HAP-1 (cell line): ENCODE data around the gene TTBK2.
"Not testable (repeated sequence)": the region's sequence is repeated elsewhere in the genome, so short reads cannot be mapped to it uniquely, and the experiment has no call there.

Source experiments
- DNase-seq, 2 experiments: peaks; one replicate each; pipeline ENCODE4 v3.0.0-alpha.2; 2016 to 2020; ENCODE audit warnings: low spot score in 2 of 2
- H3K27me3 ChIP-seq: fragments of 250-450 bp; sonication (Bioruptor Pico); 2 replicates; pipeline ENCODE4 v1.5.1; 2020; ENCODE audit warnings: low read depth, mild to moderate bottlenecking, moderate library complexity
- H3K36me3 ChIP-seq: fragments of 250-450 bp; sonication (Bioruptor Pico); replicated peaks from 2 replicates; pipeline ENCODE4 v1.5.1; 2020; ENCODE audit warnings: mild to moderate bottlenecking
- H3K4me1 ChIP-seq: fragments of 250-450 bp; sonication (Bioruptor Pico); 2 replicates; pipeline ENCODE4 v1.5.1; 2020; ENCODE audit warnings: mild to moderate bottlenecking
- H3K4me3 ChIP-seq: fragments of 250-450 bp; sonication (Bioruptor Pico); 2 replicates; pipeline ENCODE4 v1.5.1; 2020; ENCODE audit warnings: mild to moderate bottlenecking, moderate library complexity
- H3K9me3 ChIP-seq: fragments of 250-450 bp; sonication (Bioruptor Pico); 2 replicates; pipeline ENCODE4 v1.5.1; 2020; ENCODE audit warnings: mild to moderate bottlenecking, moderate library complexity
- in situ Hi-C: fragments of 300-500 bp; cut with MboI; formaldehyde crosslinking; loops from 3 replicates; pipeline ENCODE4 v1.14.3; 2020; ENCODE audit warnings: low sequenced_read_pairs, inconsistent platforms, mixed read lengths

TTBK2 gene

DNA sequence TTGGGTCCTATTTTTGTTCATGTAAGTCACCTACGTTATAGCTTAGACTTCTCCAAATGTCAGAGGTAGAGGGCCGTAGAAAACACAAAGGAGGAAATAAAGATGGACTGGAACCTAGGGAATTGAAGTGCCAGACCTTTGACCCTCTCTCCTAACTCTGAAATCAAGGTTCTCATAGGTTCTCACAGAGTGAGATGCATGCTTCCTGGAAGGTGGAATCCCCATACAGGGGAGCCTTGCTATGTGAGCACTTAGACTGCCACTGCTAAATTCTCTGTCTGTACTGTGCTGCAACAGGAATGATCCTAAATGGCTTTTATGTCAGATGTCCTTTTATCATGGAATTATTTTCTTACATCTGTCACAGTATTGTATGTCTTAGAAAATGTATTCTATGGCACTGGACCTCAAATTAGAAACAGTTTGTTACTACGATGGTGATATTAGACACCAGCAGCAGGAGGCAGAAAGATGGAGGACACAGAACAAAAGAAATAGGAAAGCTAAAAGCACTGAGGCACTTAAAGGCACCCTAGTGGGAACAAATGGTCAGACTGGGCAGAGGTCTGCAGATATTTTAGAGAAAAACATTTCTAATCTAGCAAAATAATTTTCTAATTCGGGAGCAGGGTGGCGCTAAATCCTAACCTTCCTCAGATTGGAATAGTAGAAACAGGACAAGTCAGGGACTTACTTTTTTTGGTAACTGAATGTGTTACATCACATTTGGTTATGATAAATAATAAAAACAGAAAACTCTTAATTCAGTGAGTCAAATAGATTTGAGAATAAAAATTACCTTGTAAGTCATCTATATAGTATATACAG, 123.4 kb downstream of the TTBK2 start:
- Histone ChIP-seq H3K4me3 (no peak overlapping the region), H3K36me3 (0 out of 2 replicates have a peak, but pooled peaks cover 3% of the 10 kb centered on the region), H3K4me1 (no peaks in the 10 kb centered on the region), H3K9me3 (no peaks in the 10 kb centered on the region), H3K27me3 (no peaks in the 10 kb centered on the region)
- in situ Hi-C loops, result no loop called here
- no peak for DNase-seq

DNA sequence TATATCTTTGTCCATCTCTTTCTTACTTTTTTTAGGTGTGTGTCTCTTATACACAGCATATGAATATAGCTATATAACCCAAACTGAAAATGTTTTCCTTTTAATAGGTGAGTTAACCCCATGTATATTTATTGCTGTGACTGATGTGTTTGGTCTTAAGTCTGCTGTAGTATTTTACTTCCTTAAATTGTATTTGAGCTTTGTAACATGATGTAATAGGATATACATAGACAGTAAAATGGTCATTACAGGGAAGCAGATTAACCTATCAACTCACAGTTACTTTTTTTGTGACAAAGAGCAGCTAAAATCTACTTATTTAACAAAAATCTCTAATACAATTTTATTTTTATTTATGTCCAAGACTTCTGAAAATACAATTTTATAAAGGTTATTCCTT, 131.9 kb downstream of the TTBK2 start:
- in situ Hi-C loops, result no loop called here
- no peak for DNase-seq
- no peaks in the 10 kb centered on the region for H3K27me3 ChIP-seq

DNA sequence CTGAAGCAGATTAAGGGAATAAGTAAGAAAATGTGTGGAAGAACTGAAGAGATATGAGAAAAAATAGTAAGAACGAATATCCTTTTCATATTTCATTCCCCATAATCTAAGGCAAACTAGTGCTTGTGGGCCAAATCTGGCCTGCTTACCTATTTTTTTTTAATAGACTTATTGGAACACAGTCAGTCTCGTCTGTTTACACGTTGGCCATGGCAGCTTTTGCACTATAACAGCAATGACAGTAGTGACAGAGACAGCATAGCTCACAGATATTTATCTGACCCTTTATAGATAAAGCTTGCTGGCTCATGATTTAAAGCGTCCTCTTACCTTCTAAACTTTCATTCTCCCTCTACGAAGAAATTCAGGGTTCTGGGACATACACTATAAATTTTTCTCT, 133.6 kb downstream of the TTBK2 start:
- Histone ChIP-seq H3K9me3 (no peaks in the 10 kb centered on the region), H3K4me1 (no peaks in the 10 kb centered on the region), H3K27me3 (no peaks in the 10 kb centered on the region), H3K4me3 (no peak overlapping the region), H3K36me3 (peaks cover 5% of the 10 kb centered on the region; the same call in 1 of the 2 replicates)
- no peak for DNase-seq
- in situ Hi-C loops, result no loop called here

More for the DNA sequence above, 131.9 kb downstream of the TTBK2 start:
- no peaks in the 10 kb centered on the region for H3K9me3 ChIP-seq
- H3K4me3 ChIP-seq, result no peak overlapping the region
- no peaks in the 10 kb centered on the region for H3K4me1 ChIP-seq
- H3K36me3 ChIP-seq, result 0 out of 2 replicates have a peak, but pooled peaks cover 4% of the 10 kb centered on the region

DNA sequence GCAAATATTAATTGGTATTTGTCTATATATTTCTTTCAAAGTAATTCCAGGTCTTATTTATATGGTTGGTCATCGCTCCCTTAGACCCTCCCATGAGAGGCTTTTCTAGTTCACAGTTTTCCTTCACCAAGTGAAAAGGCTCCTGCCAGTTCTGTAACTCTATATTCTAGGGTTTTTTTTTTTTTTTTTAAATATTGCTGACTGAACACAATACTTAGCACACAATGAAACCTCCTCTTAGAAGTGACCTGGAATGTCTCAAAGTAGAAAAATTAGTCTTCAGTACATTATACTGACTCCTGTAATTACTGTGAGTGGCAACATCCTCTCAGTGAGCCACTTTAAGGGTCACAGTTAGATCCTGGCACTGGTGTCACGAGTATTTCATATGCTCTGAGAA, 135.0 kb downstream of the TTBK2 start:
- H3K36me3 ChIP-seq, result peaks cover 5% of the 10 kb centered on the region; the same call in 1 of the 2 replicates
- H3K9me3 ChIP-seq, result no peaks in the 10 kb centered on the region
- H3K4me3 ChIP-seq, result no peak overlapping the region
- in situ Hi-C loops, result no loop called here
- no peaks in the 10 kb centered on the region for H3K4me1 ChIP-seq
- no peak for DNase-seq
- no peaks in the 10 kb centered on the region for H3K27me3 ChIP-seq

DNA sequence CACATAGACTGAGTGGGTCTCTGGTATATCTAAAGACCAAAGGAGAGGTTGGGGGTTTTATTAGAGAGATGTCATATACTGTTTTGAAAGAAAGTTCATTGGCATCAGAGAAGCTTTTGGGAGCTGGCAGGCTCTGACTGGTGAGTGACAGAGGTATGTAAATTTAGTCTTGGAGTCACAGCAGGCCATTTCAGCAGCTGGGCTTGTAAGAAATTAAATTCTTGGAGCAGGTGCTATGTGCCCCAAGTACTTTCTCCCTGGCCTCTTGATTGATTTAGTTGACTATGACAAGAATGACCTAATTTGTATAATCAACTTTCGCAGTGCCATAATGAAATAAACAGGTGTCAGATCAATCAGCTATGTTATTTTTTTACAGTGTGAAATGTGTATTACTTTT, 135.9 kb downstream of the TTBK2 start:
- H3K27me3 ChIP-seq, result no peaks in the 10 kb centered on the region
- peaks cover 5% of the 10 kb centered on the region; the same call in 1 of the 2 replicates for H3K36me3 ChIP-seq
- no peak for DNase-seq
- in situ Hi-C loops, result no loop called here
- H3K4me3 ChIP-seq, result no peak overlapping the region
- no peaks in the 10 kb centered on the region for H3K4me1 ChIP-seq
- H3K9me3 ChIP-seq, result no peaks in the 10 kb centered on the region

DNA sequence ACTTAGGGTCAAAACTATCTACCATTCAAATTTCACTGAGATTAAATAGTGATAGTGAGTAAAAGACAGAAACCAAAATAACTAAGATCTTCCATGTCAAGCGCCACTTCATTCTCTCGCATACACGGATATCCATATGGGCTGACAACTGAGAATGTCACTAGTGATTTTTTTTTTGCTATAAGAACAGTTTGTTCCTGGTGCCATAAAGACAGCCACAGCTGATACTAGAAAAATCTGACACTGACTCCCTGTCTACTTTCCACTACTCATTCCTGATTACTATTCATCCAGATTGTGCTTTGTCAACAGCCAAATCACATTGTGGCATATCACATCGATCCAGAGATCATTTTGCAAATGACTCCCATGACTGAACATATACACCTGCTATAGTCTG, 137.9 kb downstream of the TTBK2 start:
- peaks cover 5% of the 10 kb centered on the region; the same call in 1 of the 2 replicates for H3K36me3 ChIP-seq
- no peaks in the 10 kb centered on the region for H3K9me3 ChIP-seq
- in situ Hi-C loops, result no loop called here
- no peaks in the 10 kb centered on the region for H3K4me1 ChIP-seq
- H3K4me3 ChIP-seq, result no peak overlapping the region
- H3K27me3 ChIP-seq, result no peaks in the 10 kb centered on the region
- DNase-seq, result no peak

DNA sequence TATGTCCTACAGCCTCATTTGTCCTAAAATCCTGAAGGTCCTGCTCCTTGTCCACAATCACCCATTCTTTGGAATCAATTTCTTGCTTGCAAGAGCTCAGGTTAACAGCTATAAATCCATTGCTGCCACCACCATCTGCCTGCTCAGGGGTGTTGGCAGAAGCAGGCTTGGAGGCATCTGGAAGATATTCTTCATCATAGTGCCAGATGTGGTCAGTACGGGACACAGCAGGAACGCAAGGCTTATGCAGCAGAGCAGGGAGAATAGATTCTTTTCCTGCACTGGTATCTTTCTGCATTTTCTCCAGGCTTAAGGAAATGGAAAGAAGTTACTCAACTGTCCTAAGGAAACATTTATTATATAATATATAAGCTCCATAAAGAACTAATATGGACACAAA, 145.2 kb downstream of the TTBK2 start:
- no peaks in the 10 kb centered on the region for H3K4me1 ChIP-seq
- H3K27me3 ChIP-seq, result no peaks in the 10 kb centered on the region
- in situ Hi-C loops, result no loop called here
- H3K9me3 ChIP-seq, result no peaks in the 10 kb centered on the region
- no peak overlapping the region for H3K4me3 ChIP-seq
- no peak for DNase-seq
- H3K36me3 ChIP-seq, result no peaks in the 10 kb centered on the region

DNA sequence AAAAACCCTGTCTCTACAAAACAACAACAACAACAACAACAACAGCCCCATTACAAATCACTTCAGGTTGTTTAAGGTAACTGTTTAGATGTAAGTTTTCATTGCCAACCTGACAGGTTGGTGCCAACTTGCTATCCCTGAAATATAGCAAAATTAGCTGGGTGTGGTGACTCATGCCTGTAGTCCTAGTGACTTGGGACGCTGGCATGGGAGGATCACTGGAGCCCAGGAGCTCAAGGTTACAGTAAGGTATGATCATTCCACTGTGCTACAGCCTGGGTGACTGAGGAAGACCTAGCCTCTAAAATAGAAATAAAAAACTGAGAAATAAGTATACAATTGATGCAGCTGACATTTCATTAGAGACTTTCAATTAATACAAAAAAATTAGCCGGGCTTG, 147.7 kb downstream of the TTBK2 start:
- DNase-seq, result no peak
- Histone ChIP-seq H3K4me1 (no peaks in the 10 kb centered on the region), H3K4me3 (no peak overlapping the region), H3K9me3 (no peaks in the 10 kb centered on the region), H3K36me3 (no peaks in the 10 kb centered on the region), H3K27me3 (no peaks in the 10 kb centered on the region)
- in situ Hi-C loops, result no loop called here

DNA sequence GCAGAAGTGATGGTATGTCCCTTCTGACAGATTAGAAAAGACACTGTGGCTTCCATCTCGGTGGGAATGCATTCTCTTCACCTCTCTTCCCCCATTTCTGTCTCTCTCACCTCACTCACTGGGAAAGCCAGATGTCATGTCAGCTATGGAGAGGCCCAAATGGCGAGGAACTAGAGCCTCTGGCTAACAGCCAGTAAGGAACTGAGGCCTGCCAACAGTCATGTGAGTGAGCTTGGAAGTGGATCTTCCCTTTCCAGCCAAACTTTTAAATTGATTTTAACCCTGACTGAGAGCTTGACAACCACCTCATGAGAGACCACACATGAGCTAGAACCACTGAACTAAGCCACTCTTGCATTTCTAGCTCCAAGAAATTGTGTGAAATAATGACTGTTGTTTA, 148.4 kb downstream of the TTBK2 start:
- no peak for DNase-seq
- Histone ChIP-seq H3K4me3 (no peak overlapping the region), H3K9me3 (no peaks in the 10 kb centered on the region), H3K36me3 (no peaks in the 10 kb centered on the region), H3K4me1 (no peaks in the 10 kb centered on the region), H3K27me3 (no peaks in the 10 kb centered on the region)
- in situ Hi-C loops, result no loop called here

DNA sequence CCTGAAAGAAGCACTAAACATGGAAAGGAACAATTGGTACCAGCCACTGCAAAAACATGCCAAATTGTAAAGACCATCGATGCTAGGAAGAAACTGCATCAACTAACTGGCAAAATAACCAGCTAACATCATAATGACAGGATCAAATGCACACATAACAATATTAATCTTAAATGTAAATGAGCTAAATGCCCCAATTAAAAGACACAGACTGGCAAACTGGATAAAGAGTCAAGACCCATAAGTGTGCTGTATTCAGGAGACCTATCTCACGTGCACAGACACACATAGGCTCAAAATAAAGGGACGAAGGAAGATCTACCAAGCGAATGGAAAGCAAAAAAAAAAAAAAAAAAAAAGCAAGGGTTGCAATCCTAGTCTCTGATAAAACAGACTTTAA, 154.5 kb downstream of the TTBK2 start:
- H3K9me3 ChIP-seq, in situ Hi-C loops, H3K4me1 ChIP-seq, H3K4me3 ChIP-seq, H3K36me3 ChIP-seq, DNase-seq, H3K27me3 ChIP-seq: not testable (repeated sequence)

DNA sequence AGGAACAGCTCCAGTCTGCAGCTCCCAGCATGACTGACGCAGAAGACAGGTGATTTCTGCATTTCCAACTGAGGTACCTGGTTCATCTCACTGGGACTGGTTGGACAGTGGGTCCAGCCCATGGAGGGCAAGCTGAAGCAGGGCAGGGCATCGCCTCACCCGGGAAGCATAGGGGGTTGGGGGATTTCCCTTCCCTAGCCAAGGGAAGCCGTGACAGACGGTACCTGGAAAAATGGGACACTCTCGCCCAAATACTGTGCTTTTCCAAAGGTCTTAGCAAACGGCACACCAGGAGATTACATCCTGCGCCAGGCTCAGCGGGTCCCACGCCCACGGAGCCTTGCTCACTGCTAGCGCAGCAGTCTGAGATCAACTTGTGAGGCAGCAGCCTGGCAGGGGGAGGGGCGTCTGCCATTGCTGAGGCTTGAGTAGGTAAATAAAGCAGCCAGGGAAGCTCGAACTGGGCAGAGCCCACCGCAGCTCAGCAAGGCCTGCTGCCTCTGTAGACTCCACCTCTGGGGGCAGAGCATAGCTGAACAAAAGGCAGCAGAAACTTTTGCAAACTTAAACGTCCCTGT, 156.3 kb downstream of the TTBK2 start:
- H3K4me3 ChIP-seq, in situ Hi-C loops, H3K36me3 ChIP-seq, H3K27me3 ChIP-seq, DNase-seq, H3K4me1 ChIP-seq: not testable (repeated sequence)
- peaks cover 12% of the 10 kb centered on the region for H3K9me3 ChIP-seq

DNA sequence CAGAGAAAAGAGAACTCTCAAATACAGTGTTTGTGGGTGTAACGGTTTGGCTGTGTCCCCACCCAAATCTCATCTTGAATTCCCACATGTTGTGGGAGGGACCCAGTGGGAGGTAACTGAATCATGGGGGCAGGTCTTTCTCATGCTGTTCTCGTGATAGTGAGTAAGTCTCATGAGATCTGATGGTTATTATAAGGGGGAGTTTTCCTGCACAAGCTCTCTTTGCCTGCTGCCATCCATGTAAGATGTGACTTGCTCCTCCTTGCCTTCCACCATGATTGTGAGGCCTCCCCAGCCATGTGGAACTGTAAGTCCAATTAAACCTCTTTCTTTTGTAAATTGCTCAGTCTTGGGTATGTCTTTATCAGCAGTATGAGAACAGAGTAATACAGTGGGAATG, 158.8 kb downstream of the TTBK2 start:
- H3K9me3 ChIP-seq, result peaks cover 12% of the 10 kb centered on the region
- H3K4me3 ChIP-seq, H3K36me3 ChIP-seq, DNase-seq, H3K27me3 ChIP-seq, H3K4me1 ChIP-seq, in situ Hi-C loops: not testable (repeated sequence)

DNA sequence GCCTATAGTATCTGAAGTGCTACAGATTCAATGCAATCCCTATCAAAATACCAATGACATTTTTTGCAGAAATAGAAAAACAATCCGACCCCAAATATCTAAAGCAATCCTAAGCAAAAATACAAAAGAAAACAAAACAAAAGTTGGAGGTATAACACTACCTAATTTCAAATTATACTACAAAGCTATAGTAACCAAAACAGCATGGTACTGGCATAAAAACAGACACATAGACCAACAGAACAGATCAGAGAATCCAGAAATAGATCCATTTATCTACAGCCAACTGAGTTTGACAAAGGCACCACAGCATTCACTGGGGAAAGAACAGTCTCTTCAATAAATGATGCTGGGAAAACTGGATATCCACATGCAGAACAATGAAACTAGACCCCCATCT, 159.8 kb downstream of the TTBK2 start:
- Histone ChIP-seq H3K27me3 (no peaks in the 10 kb centered on the region), H3K4me3 (no peak overlapping the region), H3K36me3 (no peaks in the 10 kb centered on the region), H3K4me1 (no peaks in the 10 kb centered on the region), H3K9me3 (peaks cover 12% of the 10 kb centered on the region)
- DNase-seq, result no peak
- in situ Hi-C loops, result no loop called here

DNA sequence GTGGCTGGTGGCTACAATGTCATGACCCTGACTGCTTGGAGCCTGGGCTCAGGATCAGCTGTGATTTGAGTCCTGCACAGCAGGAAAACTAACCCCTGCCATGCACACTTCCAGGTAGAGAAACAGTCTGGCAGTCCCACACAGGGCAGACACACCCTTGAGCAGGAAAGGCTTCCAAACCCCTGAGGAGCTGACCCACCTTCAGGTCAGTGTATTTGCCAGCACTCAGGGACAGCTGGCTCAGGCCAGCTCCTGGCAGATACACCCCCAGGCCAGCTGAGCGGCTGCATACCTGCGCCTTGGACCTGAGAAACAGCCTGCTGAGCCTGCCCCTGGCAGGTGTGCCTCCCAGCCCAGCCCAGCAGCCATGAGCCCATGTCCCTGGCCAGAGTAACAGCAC, 161.5 kb downstream of the TTBK2 start:
- no peak overlapping the region for H3K4me3 ChIP-seq
- no peaks in the 10 kb centered on the region for H3K4me1 ChIP-seq
- no peaks in the 10 kb centered on the region for H3K36me3 ChIP-seq
- H3K9me3 ChIP-seq, result peaks cover 12% of the 10 kb centered on the region
- no peak for DNase-seq
- in situ Hi-C loops, result no loop called here
- no peaks in the 10 kb centered on the region for H3K27me3 ChIP-seq
